HepG2 (cell line): Measurements from ENCODE around the gene CLEC2A. TPM values are rescaled to one million over a fixed set of nuclear protein-coding genes. Genes with fewer than 3 reads are reported as not detected.

ENCODE experiments used
- ATAC-seq: fragments of 200-7000 bp; cut with Tn5 transposase; 3 replicates; pipeline ENCODE4 v1.9.1; 2020; ENCODE audit warnings: mild to moderate bottlenecking, moderate library complexity
- BruUV-seq: library from RNA; stranded (reverse); fragments of 400-500 nt; replicated peaks from 2 replicates; lab custom pipeline; 2021; lab: Mats Ljungman, UMichigan
- CTCF ChIA-PET: fragments of 300-600 bp; formaldehyde crosslinking; extraction: SDS; loops from one replicate; lab custom pipeline; 2021; ENCODE audit warnings: low total read pairs, inconsistent platforms, low intra/inter-chr PET ratio; lab: Yijun Ruan, JAX
- POLR2A ChIA-PET: fragments of 350-600 bp; sonication (Branson Sonifier 250); formaldehyde crosslinking; loops from one replicate; lab custom pipeline; 2020; ENCODE audit warnings: antibody characterized with exemption, inconsistent platforms; lab: Yijun Ruan, JAX
- DNase-seq: peaks from one replicate; pipeline ENCODE4 v3.0.0-alpha.2; 2015; ENCODE audit warnings: low spot score
- FAIRE-seq: peaks from 3 replicates; lab custom pipeline; 2011; peaks lifted over from hg19 to GRCh38; lab: Jason Lieb, UNC
- H2AFZ ChIP-seq: one replicate; pipeline ENCODE4 v1.6.1; 2011; ENCODE audit warnings: low read length, inconsistent platforms
- H3K27ac ChIP-seq: fragments of 300-600 bp; 3 replicates; pipeline ENCODE4 v1.8.0; 2011; ENCODE audit warnings: mixed run types, mild to moderate bottlenecking, mixed read lengths, low read length, inconsistent platforms; ENCODE audit not compliant: insufficient read depth; ENCODE audit errors: extremely low read length
- H3K27me3 ChIP-seq, 2 experiments: fragments of 200-600 bp in 1 of 2; 2 replicates in 1 of 2; 3 replicates in 1 of 2; pipeline versions ENCODE4 v1.6.0 to v1.8.0; 2011; ENCODE audit warnings: low read length in 2 of 2, mild to moderate bottlenecking in 2 of 2, moderate library complexity in 2 of 2, inconsistent platforms in 1 of 2; ENCODE audit not compliant: insufficient read depth in 2 of 2, control insufficient read depth in 1 of 2
- H3K36me3 ChIP-seq, 2 experiments: fragments of 200-600 bp in 1 of 2; replicated peaks in 1 of 2; 2 replicates in 1 of 2; 3 replicates in 1 of 2; pipeline versions ENCODE4 v1.5.1 to v1.8.0; 2011; ENCODE audit warnings: low read length in 2 of 2, inconsistent platforms in 1 of 2; ENCODE audit not compliant: insufficient read depth in 2 of 2, control insufficient read depth in 1 of 2
- H3K4me1 ChIP-seq: 2 replicates; pipeline ENCODE4 v1.5.1; 2012; ENCODE audit warnings: low read length, inconsistent platforms; ENCODE audit not compliant: insufficient read depth
- H3K4me2 ChIP-seq: 2 replicates; pipeline ENCODE4 v1.6.0; 2011; ENCODE audit warnings: low read depth, low read length, inconsistent platforms
- H3K4me3 ChIP-seq, 3 experiments: fragments of 200-600 bp in 1 of 3; sonication (generic), shearing (Covaris generic) in 1 of 3; replicated peaks in 1 of 3; 2 replicates each; pipeline ENCODE4 v1.5.1; 2011 to 2016; ENCODE audit warnings: low read length in 3 of 3, inconsistent platforms in 2 of 3, low read depth in 2 of 3, mild to moderate bottlenecking in 2 of 3, control low read depth in 1 of 3, mixed read lengths in 1 of 3; ENCODE audit not compliant: insufficient read depth in 1 of 3
- H3K79me2 ChIP-seq: one replicate; pipeline ENCODE4 v1.6.1; 2011; ENCODE audit warnings: low read length, inconsistent platforms; ENCODE audit not compliant: insufficient read depth
- H3K9ac ChIP-seq: 2 replicates; pipeline ENCODE4 v1.6.0; 2011; ENCODE audit warnings: mild to moderate bottlenecking, low read depth, low read length, inconsistent platforms; ENCODE audit not compliant: insufficient read depth
- H3K9me3 ChIP-seq: 2 replicates; pipeline ENCODE4 v1.5.1; 2012; ENCODE audit warnings: mild to moderate bottlenecking, low read length
- H4K20me1 ChIP-seq: 2 replicates; pipeline ENCODE4 v1.6.0; 2011; ENCODE audit warnings: inconsistent platforms, mild to moderate bottlenecking, low read length, moderate library complexity; ENCODE audit not compliant: insufficient read depth
- ASH2L ChIP-seq: fragments of 300-600, 200-600 bp; sonication (generic); IDR thresholded peaks from 2 replicates; pipeline ENCODE4 v1.7.0; 2017; ENCODE audit warnings: low read depth, mild to moderate bottlenecking, moderate library complexity, mixed read lengths, low read length; ENCODE audit not compliant: insufficient read length
- CEBPG ChIP-seq: IDR thresholded peaks from 2 replicates; pipeline ENCODE4 v1.6.1; 2016
- NFYB ChIP-seq: sonication (generic); formaldehyde crosslinking; IDR thresholded peaks from 2 replicates; pipeline ENCODE4 v1.4.0; 2020; ENCODE audit warnings: missing genetic modification reagents
- NR3C1 ChIP-seq: sonication (generic); formaldehyde crosslinking; IDR thresholded peaks from 2 replicates; pipeline ENCODE4 v1.4.0; 2020; ENCODE audit warnings: missing genetic modification reagents
- PRMT3 ChIP-seq: sonication (generic); formaldehyde crosslinking; IDR thresholded peaks from 2 replicates; pipeline ENCODE4 v1.8.1; 2022; ENCODE audit warnings: low read depth, mild to moderate bottlenecking, moderate library complexity, missing genetic modification reagents, borderline replicate concordance
- TBL1XR1 ChIP-seq: fragments of 150-350 bp; IDR thresholded peaks from 2 replicates; pipeline ENCODE4 v1.6.1; 2014; ENCODE audit warnings: borderline replicate concordance, low read length; ENCODE audit not compliant: partially characterized antibody
- TCF12 ChIP-seq, 2 experiments: fragments of 450-650 bp in 1 of 2; sonication (generic) in 1 of 2; formaldehyde crosslinking in 1 of 2; IDR thresholded peaks; 2 replicates each; pipeline versions ENCODE4 v1.6.1 to v1.8.0; 2017 to 2022; ENCODE audit warnings: antibody characterized with exemption in 1 of 2, mild to moderate bottlenecking in 1 of 2, missing genetic modification reagents in 1 of 2, moderate library complexity in 1 of 2
- ZBTB38 ChIP-seq: sonication (generic); formaldehyde crosslinking; IDR thresholded peaks from 2 replicates; pipeline ENCODE4 v1.5.1; 2020; ENCODE audit warnings: mild to moderate bottlenecking, missing genetic modification reagents
- ZBTB7A ChIP-seq: sonication (generic); formaldehyde crosslinking; IDR thresholded peaks from 2 replicates; pipeline ENCODE4 v1.8.0; 2022; ENCODE audit warnings: mild to moderate bottlenecking, missing genetic modification reagents
- ZMYM4 ChIP-seq: sonication (generic); formaldehyde crosslinking; IDR thresholded peaks from 2 replicates; pipeline ENCODE4 v1.8.1; 2023; ENCODE audit warnings: mild to moderate bottlenecking, missing genetic modification reagents
- ZNF512 ChIP-seq: sonication (generic); formaldehyde crosslinking; IDR thresholded peaks from 2 replicates; pipeline ENCODE4 v1.4.0; 2020; ENCODE audit warnings: mild to moderate bottlenecking, missing genetic modification reagents
- ZNF670 ChIP-seq: sonication (generic); formaldehyde crosslinking; IDR thresholded peaks from 2 replicates; pipeline ENCODE4 v1.8.0; 2022; ENCODE audit warnings: mild to moderate bottlenecking, missing genetic modification reagents, borderline replicate concordance
- ZNF724P ChIP-seq: sonication (generic); formaldehyde crosslinking; IDR thresholded peaks from 2 replicates; pipeline ENCODE4 v1.8.0; 2022; ENCODE audit warnings: missing genetic modification reagents, borderline replicate concordance
- ZNF775 ChIP-seq: sonication (generic); formaldehyde crosslinking; IDR thresholded peaks from 2 replicates; pipeline ENCODE4 v1.4.0; 2020; ENCODE audit warnings: missing genetic modification reagents, mild to moderate bottlenecking, moderate library complexity, borderline replicate concordance
- ZNF777 ChIP-seq: sonication (generic); formaldehyde crosslinking; IDR thresholded peaks from 2 replicates; pipeline ENCODE4 v1.4.0; 2020; ENCODE audit warnings: missing genetic modification reagents
- ZSCAN25 ChIP-seq: sonication (generic); formaldehyde crosslinking; IDR thresholded peaks from 2 replicates; pipeline ENCODE4 v1.8.0; 2022; ENCODE audit warnings: mild to moderate bottlenecking, missing genetic modification reagents
- WGBS: methylation state at CpG from one replicate; pipeline ENCODE4 v1.1.6; 2017; ENCODE audit warnings: low lambda C conversion rate; 5-methylcytosine and 5-hydroxymethylcytosine counted together
- in situ Hi-C: cut with HindIII; loops from 2 replicates; pipeline ENCODE4 v1.10.0; 2017; ENCODE audit warnings: low pct_unique_long_range_greater_than_20kb; ENCODE audit not compliant: extremely low pct_ligation_motif_present
- intact Hi-C: fragments of 100-400 bp; cut with micrococcal nuclease; formaldehyde crosslinking; loops from one replicate; pipeline ENCODE4 v1.10.0; 2022; ENCODE audit not compliant: unreplicated experiment
- polyA plus RNA-seq, 8 experiments: library from polyadenylated mRNA; depleted of rRNA in 3 of 8; stranded (reverse) in 7 of 8; unstranded in 1 of 8; fragments of >200 nt; fragmentation: Illumina TruSeq in 4 of 8; extraction: Trizol in 4 of 8; gene quantifications; 2 replicates each; pipeline versions ENCODE4 v1.2.1 to v1.2.3, GENCODE V29; 2011 to 2016; ENCODE audit warnings: low read depth in 4 of 8, missing spikeins in 1 of 8, mixed read lengths in 1 of 8; ENCODE audit not compliant: insufficient read depth in 1 of 8
- total RNA-seq, 5 experiments: library from RNA; depleted of rRNA; stranded (reverse); fragments of >200 nt; fragmentation: Illumina TruSeq; extraction: Trizol; gene quantifications; 2 replicates each; pipeline ENCODE4 v1.2.3, GENCODE V29; 2016; ENCODE audit warnings: low read depth in 1 of 5

Gene CLEC2A
- total and polyA plus RNA-seq, 2 of the 13 experiments (the other 11 are each of a cell fraction or from before 2014, with no cell fraction given): not detected

DNA sequence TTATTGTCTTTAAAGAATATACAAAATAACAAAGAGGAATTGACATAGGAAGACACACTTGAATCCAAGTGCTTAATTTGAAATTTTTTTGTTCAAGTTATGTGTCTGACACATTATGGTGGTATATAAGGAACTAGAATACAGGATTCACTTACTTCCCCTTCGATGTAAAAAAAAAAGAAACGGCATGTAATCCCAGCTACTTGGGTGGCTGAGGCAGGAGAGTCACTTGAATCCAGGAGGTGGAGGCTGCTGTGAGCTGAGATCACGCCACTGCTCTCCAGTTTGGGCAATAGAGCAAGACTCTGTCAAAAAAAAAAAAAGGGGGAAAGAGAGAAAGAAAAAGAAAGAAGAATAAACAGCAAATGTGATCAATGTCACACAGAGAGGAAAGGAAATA, 48.0 kb upstream of the CLEC2A start:
- ChIA-PET POLR2A (no interaction called here), CTCF (no interaction called here)
- DNase-seq: no peak
- Histone ChIP-seq H3K27ac (no peak overlapping the region), H3K79me2 (no peaks in the 10 kb centered on the region), H3K36me3 (no peaks in the 10 kb centered on the region), H2AFZ (no peak overlapping the region), H3K4me2 (no peak overlapping the region), H3K9me3 (peaks cover 10% of the 10 kb centered on the region; the same call in 1 of the 2 replicates), H3K4me1 (no peaks in the 10 kb centered on the region), H3K9ac (no peak overlapping the region), H3K27me3 (no peaks in the 10 kb centered on the region), H4K20me1 (no peaks in the 10 kb centered on the region), H3K4me3 (no peak overlapping the region)
- ATAC-seq: no peak
- TF ChIP-seq ZNF512 (CRISPR knock-in tag): no peak
- no peak for TF ChIP-seq PRMT3 (CRISPR knock-in tag)
- no peak for TF ChIP-seq ZNF775 (CRISPR knock-in tag)
- no peak for TF ChIP-seq ASH2L
- TF ChIP-seq CEBPG (CRISPR knock-in tag): no peak
- no peak for TF ChIP-seq ZNF777
- no peak for TF ChIP-seq ZMYM4
- no peak for TF ChIP-seq ZNF670
- no peak for TF ChIP-seq NFYB (CRISPR knock-in tag)
- no peak for TF ChIP-seq ZNF724P (CRISPR knock-in tag)
- TF ChIP-seq TCF12 (IDR thresholded peaks at IDR 0.05): no peak
- no peak for TF ChIP-seq TCF12 (CRISPR knock-in tag; IDR thresholded peaks at IDR 0.05)
- TF ChIP-seq ZBTB38 (CRISPR knock-in tag): no peak
- TF ChIP-seq TBL1XR1: no peak
- no peak for TF ChIP-seq ZSCAN25 (CRISPR knock-in tag)
- no peak for TF ChIP-seq NR3C1 (CRISPR knock-in tag)
- TF ChIP-seq ZBTB7A (CRISPR knock-in tag): no peak
- 1% methylated on average over 3 of the region's 3 CpGs for WGBS
- intact Hi-C loops: no loop called here
- no peak for FAIRE-seq
- in situ Hi-C loops: no loop called here
- BruUV-seq: no TSS peak
